OCI-M2 (cell line): ENCODE measurements around the gene DDX27.

Source experiments
- DNase-seq: peaks from one replicate; lab custom pipeline; 2025; ENCODE audit not compliant: unreplicated experiment; lab: John Stamatoyannopoulos, UW

Gene DDX27

GRCh38 chr20:49288784-49289696 lies 69.8 kb downstream of the DDX27 start:
- DNase-seq: no peak

- DNase-seq: no peak
Measured at GRCh38 chr20:49290608-49291191, 71.5 kb downstream of the DDX27 start.

GRCh38 chr20:49291200-49291599 lies 72.0 kb downstream of the DDX27 start:
- no peak for DNase-seq

GRCh38 chr20:49292010-49292409 lies 72.8 kb downstream of the DDX27 start:
- DNase-seq: no peak

GRCh38 chr20:49293122-49293521 lies 73.9 kb downstream of the DDX27 start:
- DNase-seq: no peak
